H9 (cell line): ENCODE data around the gene PLA2G4D. TPM values are rescaled to one million over a fixed set of nuclear protein-coding genes. Genes with fewer than 3 reads are reported as not detected.

Experiments
- DNase-seq: peaks from one replicate; pipeline ENCODE4 v3.0.0-alpha.2; 2017
- H2AFZ ChIP-seq: one replicate; pipeline ENCODE4 v1.6.1; 2013; ENCODE audit warnings: mild to moderate bottlenecking, low read length, control low read depth, moderate library complexity
- H2AK5ac ChIP-seq: 2 replicates; pipeline ENCODE4 v1.6.1; 2013; ENCODE audit warnings: low read length, control low read depth, mixed read lengths; ENCODE audit not compliant: insufficient read length
- H2BK120ac ChIP-seq: one replicate; pipeline ENCODE4 v1.6.1; 2013; ENCODE audit warnings: low read depth, mild to moderate bottlenecking, low read length, control low read depth, inconsistent platforms; ENCODE audit not compliant: poor library complexity, severe bottlenecking
- H2BK12ac ChIP-seq: 2 replicates; pipeline ENCODE4 v1.6.1; 2013; ENCODE audit warnings: low read length, control low read depth, mixed read lengths, low read depth; ENCODE audit not compliant: insufficient read length
- H2BK15ac ChIP-seq: 2 replicates; pipeline ENCODE4 v1.6.1; 2013; ENCODE audit warnings: low read depth, low read length, control low read depth
- H2BK20ac ChIP-seq: one replicate; pipeline ENCODE4 v1.6.1; 2013; ENCODE audit warnings: low read depth, mild to moderate bottlenecking, low read length, control low read depth, inconsistent platforms; ENCODE audit not compliant: poor library complexity, severe bottlenecking
- H2BK5ac ChIP-seq: 2 replicates; pipeline ENCODE4 v1.6.1; 2013; ENCODE audit warnings: low read length, control low read depth, mixed read lengths; ENCODE audit not compliant: insufficient read length
- H3K14ac ChIP-seq: 2 replicates; pipeline ENCODE4 v1.6.1; 2013; ENCODE audit warnings: low read length, control low read depth; ENCODE audit not compliant: insufficient read depth
- H3K18ac ChIP-seq: 2 replicates; pipeline ENCODE4 v1.6.1; 2013; ENCODE audit warnings: low read depth, mild to moderate bottlenecking, mixed read lengths, low read length, control low read depth; ENCODE audit not compliant: insufficient read length
- H3K23ac ChIP-seq: 2 replicates; pipeline ENCODE4 v1.6.1; 2013; ENCODE audit warnings: low read length, control low read depth, mixed read lengths, low read depth; ENCODE audit not compliant: insufficient read length
- H3K23me2 ChIP-seq: 2 replicates; pipeline ENCODE4 v1.6.1; 2013; ENCODE audit warnings: low read depth, mild to moderate bottlenecking, mixed read lengths, low read length, control low read depth; ENCODE audit not compliant: insufficient read length, poor library complexity, severe bottlenecking
- H3K27ac ChIP-seq: 2 replicates; pipeline ENCODE4 v1.5.1; 2013; ENCODE audit warnings: low read length, control low read depth, mixed read lengths, low read depth; ENCODE audit not compliant: insufficient read length
- H3K27me3 ChIP-seq: 2 replicates; pipeline ENCODE4 v1.6.1; 2013; ENCODE audit warnings: low read length, control low read depth, inconsistent platforms; ENCODE audit not compliant: insufficient read depth
- H3K4ac ChIP-seq: 2 replicates; pipeline ENCODE4 v1.6.1; 2013; ENCODE audit warnings: low read depth, mild to moderate bottlenecking, control low read depth, inconsistent platforms, low read length, moderate library complexity
- H3K4me1 ChIP-seq: 2 replicates; pipeline ENCODE4 v1.6.1; 2013; ENCODE audit warnings: low read length, control low read depth, inconsistent platforms; ENCODE audit not compliant: insufficient read depth
- H3K4me2 ChIP-seq: 2 replicates; pipeline ENCODE4 v1.6.1; 2013; ENCODE audit warnings: low read length, control low read depth, mixed read lengths; ENCODE audit not compliant: insufficient read length, insufficient read depth
- H3K56ac ChIP-seq: 2 replicates; pipeline ENCODE4 v1.6.1; 2013; ENCODE audit warnings: low read depth, mild to moderate bottlenecking, mixed read lengths, low read length, control low read depth; ENCODE audit not compliant: insufficient read length
- H3K79me1 ChIP-seq: 2 replicates; pipeline ENCODE4 v1.6.1; 2013; ENCODE audit warnings: low read depth, mild to moderate bottlenecking, moderate library complexity, low read length, control low read depth, inconsistent platforms; ENCODE audit not compliant: insufficient read depth, poor library complexity, severe bottlenecking
- H3K79me2 ChIP-seq: 2 replicates; pipeline ENCODE4 v1.6.1; 2013; ENCODE audit warnings: low read length, control low read depth, inconsistent platforms; ENCODE audit not compliant: insufficient read depth
- H3K9ac ChIP-seq: 2 replicates; pipeline ENCODE4 v1.6.1; 2013; ENCODE audit warnings: low read length, control low read depth, mixed read lengths; ENCODE audit not compliant: insufficient read length; ENCODE audit errors: extremely low read depth
- H3K9me3 ChIP-seq: one replicate; pipeline ENCODE4 v1.6.1; 2013; ENCODE audit warnings: low read depth, low read length, inconsistent platforms; ENCODE audit not compliant: control insufficient read depth
- H3T11ph ChIP-seq: one replicate; pipeline ENCODE4 v1.6.1; 2013; ENCODE audit warnings: mild to moderate bottlenecking, low read length, control low read depth, inconsistent platforms
- H4K20me1 ChIP-seq: one replicate; pipeline ENCODE4 v1.6.1; 2013; ENCODE audit not compliant: control insufficient read depth, insufficient read length, insufficient read depth
- H4K5ac ChIP-seq: 2 replicates; pipeline ENCODE4 v1.6.1; 2013; ENCODE audit warnings: low read depth, mild to moderate bottlenecking, mixed read lengths, low read length, control low read depth; ENCODE audit not compliant: insufficient read length
- H4K8ac ChIP-seq: replicated peaks from 2 replicates; pipeline ENCODE4 v1.6.1; 2013; ENCODE audit warnings: low read length, control low read depth, mixed read lengths, low read depth; ENCODE audit not compliant: insufficient read length
- H4K91ac ChIP-seq: 2 replicates; pipeline ENCODE4 v1.6.1; 2013; ENCODE audit warnings: low read depth, mild to moderate bottlenecking, moderate library complexity, mixed read lengths, low read length, control low read depth; ENCODE audit not compliant: insufficient read length
- H3K27ac Mint-ChIP-seq, 3 experiments: 2 replicates in 2 of 3; 3 replicates in 1 of 3; pipeline ENCODE4 v1.8.0; 2020 to 2021; ENCODE audit warnings: mixed read lengths in 3 of 3, mild to moderate bottlenecking in 1 of 3, moderate library complexity in 1 of 3
- H3K27me3 Mint-ChIP-seq: 2 replicates; pipeline ENCODE4 v1.8.0; 2021; ENCODE audit warnings: low read depth, mild to moderate bottlenecking, moderate library complexity, mixed read lengths
- H3K36me3 Mint-ChIP-seq, 3 experiments: 2 replicates in 2 of 3; 3 replicates in 1 of 3; pipeline ENCODE4 v1.8.0; 2020 to 2021; ENCODE audit warnings: low read depth in 3 of 3, mixed read lengths in 3 of 3; ENCODE audit not compliant: insufficient read depth in 1 of 3
- H3K4me1 Mint-ChIP-seq, 2 experiments: 2 replicates each; pipeline ENCODE4 v1.8.0; 2020; ENCODE audit warnings: mixed read lengths in 2 of 2
- H3K4me3 Mint-ChIP-seq, 2 experiments: 2 replicates in 1 of 2; 3 replicates in 1 of 2; pipeline ENCODE4 v1.8.0; 2020 to 2021; ENCODE audit warnings: mild to moderate bottlenecking in 2 of 2, mixed read lengths in 2 of 2, moderate library complexity in 1 of 2
- H3K9me3 Mint-ChIP-seq, 2 experiments: 2 replicates in 1 of 2; 3 replicates in 1 of 2; pipeline ENCODE4 v1.8.0; 2020; ENCODE audit warnings: mild to moderate bottlenecking in 2 of 2, mixed read lengths in 2 of 2, moderate library complexity in 1 of 2
- CTCF ChIP-seq: fragments of 200-600 bp; sonication (generic); conservative IDR thresholded peaks from 3 replicates; pipeline ENCODE4 v1.8.0; 2021; ENCODE audit warnings: antibody characterized with exemption, mild to moderate bottlenecking
- WGBS: extraction: QIAGEN DNeasy Blood & Tissue Kit; methylation state at CpG from one replicate; pipeline ENCODE4 v1.1.7; 2013; ENCODE audit warnings: missing lambda C conversion rate, low lambda C conversion rate, mixed read lengths; ENCODE audit not compliant: insufficient read length; ENCODE audit errors: extremely low coverage; 5-methylcytosine and 5-hydroxymethylcytosine counted together
- total RNA-seq: library from RNA; stranded (reverse); gene quantifications from 2 replicates; pipeline ENCODE4 v1.2.1, GENCODE V29; 2021

Gene PLA2G4D
- total RNA-seq, 1 experiment from 2014 or later: 0.33 TPM

- Histone ChIP-seq H3K18ac (no peak overlapping the region), H2BK120ac (no peak overlapping the region), H4K91ac (no peak overlapping the region), H3K27ac (no peak overlapping the region), H2BK20ac (no peak overlapping the region), H3K79me2 (no peaks in the 10 kb centered on the region), H3K9ac (no peak overlapping the region), H2AFZ (no peak overlapping the region), H2BK12ac (no peak overlapping the region), H3K14ac (no peak overlapping the region), H2BK15ac (no peak overlapping the region), H4K5ac (no peak overlapping the region), H3K4me2 (no peak overlapping the region), H4K20me1 (no peaks in the 10 kb centered on the region), H3K23ac (no peak overlapping the region), H3K27me3 (no peaks in the 10 kb centered on the region), H2BK5ac (no peak overlapping the region), H3K23me2 (no peaks in the 10 kb centered on the region), H4K8ac (no peak overlapping the region), H2AK5ac (no peak overlapping the region), H3K9me3 (no peaks in the 10 kb centered on the region), H3K56ac (no peak overlapping the region), H3K4ac (no peak overlapping the region), H3T11ph (no peak overlapping the region), H3K4me1 (no peaks in the 10 kb centered on the region; the same call in 1 of the 2 replicates), H3K79me1 (no peaks in the 10 kb centered on the region)
- Mint-ChIP-seq H3K36me3 (no peaks in the 10 kb centered on the region; a peak in 1 of 7 replicates), H3K27ac (peak overlapping the region in 1 of 3 experiments; percentile 52; a peak in 1 of 7 replicates), H3K4me3 (no peak overlapping the region), H3K4me1 (peaks cover 18 to 21% of the 10 kb centered on the region in 2 experiments), H3K27me3 (peaks cover 2% of the 10 kb centered on the region), H3K9me3 (no peaks in the 10 kb centered on the region; a peak in 1 of 5 replicates)
- DNase-seq: no peak
- WGBS: no CpG with 5 or more reads among the region's 3 CpGs
- TF ChIP-seq CTCF: no peak
These were observed 16.7 kb downstream of the PLA2G4D start for GRCh38 chr15:42077689-42078088.
